NCI-H2107 (cell line): Measurements from ENCODE around the gene KAT7.

Source experiments
- DNase-seq: peaks from one replicate; lab custom pipeline; 2025; lab: John Stamatoyannopoulos, UW

KAT7 gene

GRCh38 chr17:49872754-49873377 is 84.4 kb downstream of the KAT7 start:
- DNase-seq, result no peak

GRCh38 chr17:49873466-49873865 is 85.0 kb downstream of the KAT7 start:
- peak; percentile 63 for DNase-seq

GRCh38 chr17:49873926-49874325 is 85.4 kb downstream of the KAT7 start:
- no peak for DNase-seq

GRCh38 chr17:49874911-49875310 is 86.4 kb downstream of the KAT7 start:
- DNase-seq, result no peak

GRCh38 chr17:49875685-49876084 is 87.2 kb downstream of the KAT7 start:
- no peak for DNase-seq

- no peak for DNase-seq
These were observed 90.7 kb downstream of the KAT7 start for GRCh38 chr17:49878931-49879904.

GRCh38 chr17:49880291-49881053 is 92.0 kb downstream of the KAT7 start:
- peak; percentile 49 for DNase-seq

- DNase-seq, result no peak
These were observed 92.5 kb downstream of the KAT7 start for GRCh38 chr17:49881054-49881402.

- DNase-seq, result no peak
These were observed 94.0 kb downstream of the KAT7 start for GRCh38 chr17:49882434-49882833.
